ENCODE data around the gene EGLN2. TPM values are rescaled to one million over a fixed set of nuclear protein-coding genes. Genes with fewer than 3 reads are reported as not detected.
"Not testable (repeated sequence)": the region's sequence is repeated elsewhere in the genome, so short reads cannot be mapped to it uniquely, and the experiment has no call there.

Gene EGLN2
- total RNA-seq, 1 donor from 2014 or later: 188 TPM

DNA sequence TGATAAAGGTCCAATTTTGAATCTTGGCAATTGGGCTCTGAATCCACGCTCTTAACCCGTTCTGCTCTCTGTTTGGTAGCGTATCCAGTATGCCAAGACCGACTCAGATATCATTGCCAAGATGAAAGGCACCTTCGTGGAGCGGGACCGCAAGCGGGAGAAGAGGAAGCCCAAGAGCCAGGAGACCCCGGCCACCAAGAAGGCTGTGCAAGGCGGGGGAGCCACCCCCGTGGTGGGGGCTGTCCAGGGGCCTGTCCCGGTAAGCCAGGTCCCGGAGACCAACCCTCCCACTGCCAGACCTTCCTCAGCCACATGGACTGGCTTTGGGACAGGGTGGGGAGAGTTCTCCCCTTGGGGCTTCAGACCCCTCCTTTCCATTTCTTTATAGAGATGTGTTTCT is 39.6 kb upstream of the EGLN2 start:
- no peaks in the 10 kb centered on the region for H3K9me3 ChIP-seq
- DNase-seq (no peak), ATAC-seq (no peak)
- no peak overlapping the region for H3K4me3 ChIP-seq
- TF ChIP-seq, protein P1, sequence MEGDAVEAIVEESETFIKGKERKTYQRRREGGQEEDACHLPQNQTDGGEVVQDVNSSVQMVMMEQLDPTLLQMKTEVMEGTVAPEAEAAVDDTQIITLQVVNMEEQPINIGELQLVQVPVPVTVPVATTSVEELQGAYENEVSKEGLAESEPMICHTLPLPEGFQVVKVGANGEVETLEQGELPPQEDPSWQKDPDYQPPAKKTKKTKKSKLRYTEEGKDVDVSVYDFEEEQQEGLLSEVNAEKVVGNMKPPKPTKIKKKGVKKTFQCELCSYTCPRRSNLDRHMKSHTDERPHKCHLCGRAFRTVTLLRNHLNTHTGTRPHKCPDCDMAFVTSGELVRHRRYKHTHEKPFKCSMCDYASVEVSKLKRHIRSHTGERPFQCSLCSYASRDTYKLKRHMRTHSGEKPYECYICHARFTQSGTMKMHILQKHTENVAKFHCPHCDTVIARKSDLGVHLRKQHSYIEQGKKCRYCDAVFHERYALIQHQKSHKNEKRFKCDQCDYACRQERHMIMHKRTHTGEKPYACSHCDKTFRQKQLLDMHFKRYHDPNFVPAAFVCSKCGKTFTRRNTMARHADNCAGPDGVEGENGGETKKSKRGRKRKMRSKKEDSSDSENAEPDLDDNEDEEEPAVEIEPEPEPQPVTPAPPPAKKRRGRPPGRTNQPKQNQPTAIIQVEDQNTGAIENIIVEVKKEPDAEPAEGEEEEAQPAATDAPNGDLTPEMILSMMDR (IDR thresholded peaks at IDR 0.05): no peak
- H3K36me3 ChIP-seq: peaks cover 95% of the 10 kb centered on the region
- peaks cover 29% of the 10 kb centered on the region for H3K4me1 ChIP-seq
- intact Hi-C loops (cut with DNase I): no loop called here
- H3K27ac ChIP-seq: no peak overlapping the region
- H3K27me3 ChIP-seq (ENCODE audit: low read depth): no peaks in the 10 kb centered on the region

DNA sequence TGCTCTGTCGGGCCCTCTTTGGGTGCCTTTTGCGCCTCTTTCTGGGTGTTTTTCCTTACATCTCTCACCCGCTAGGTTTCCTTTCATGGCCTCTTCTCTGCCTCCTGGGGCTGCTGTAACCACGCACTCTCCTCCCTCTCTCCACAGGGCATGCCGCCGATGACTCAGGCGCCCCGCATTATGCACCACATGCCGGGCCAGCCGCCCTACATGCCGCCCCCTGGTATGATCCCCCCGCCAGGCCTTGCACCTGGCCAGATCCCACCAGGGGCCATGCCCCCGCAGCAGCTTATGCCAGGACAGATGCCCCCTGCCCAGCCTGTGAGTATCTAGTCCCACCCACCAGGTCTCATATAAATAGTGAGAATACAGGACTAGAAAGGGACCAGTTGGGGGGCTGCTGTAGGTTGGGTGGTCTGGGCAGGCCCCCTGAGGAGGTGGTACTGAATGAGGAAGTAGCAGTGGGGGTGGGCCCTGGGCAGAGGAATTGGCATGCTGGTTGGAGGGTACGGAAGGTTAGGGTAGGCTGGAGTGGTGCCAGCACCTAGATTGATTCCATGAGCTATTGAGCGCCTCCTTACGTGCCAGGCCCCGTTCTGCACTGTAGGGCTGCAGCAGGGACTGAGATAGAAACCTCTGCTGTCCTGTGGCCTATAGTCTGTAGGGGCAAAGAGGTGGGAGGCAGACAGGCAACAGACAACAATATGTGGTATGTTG is 36.1 kb upstream of the EGLN2 start:
- H3K27me3 ChIP-seq (ENCODE audit: low read depth): no peaks in the 10 kb centered on the region
- ATAC-seq (peak in 1 of 2 donors; percentile 48), DNase-seq (no peak)
- no peaks in the 10 kb centered on the region for H3K4me1 ChIP-seq
- TF ChIP-seq, protein P1 (IDR thresholded peaks at IDR 0.05): no peak
- peaks cover 93% of the 10 kb centered on the region for H3K36me3 ChIP-seq
- intact Hi-C loops (cut with DNase I): no loop called here
- no peak overlapping the region for H3K4me3 ChIP-seq
- no peak overlapping the region for H3K27ac ChIP-seq
- no peaks in the 10 kb centered on the region for H3K9me3 ChIP-seq

DNA sequence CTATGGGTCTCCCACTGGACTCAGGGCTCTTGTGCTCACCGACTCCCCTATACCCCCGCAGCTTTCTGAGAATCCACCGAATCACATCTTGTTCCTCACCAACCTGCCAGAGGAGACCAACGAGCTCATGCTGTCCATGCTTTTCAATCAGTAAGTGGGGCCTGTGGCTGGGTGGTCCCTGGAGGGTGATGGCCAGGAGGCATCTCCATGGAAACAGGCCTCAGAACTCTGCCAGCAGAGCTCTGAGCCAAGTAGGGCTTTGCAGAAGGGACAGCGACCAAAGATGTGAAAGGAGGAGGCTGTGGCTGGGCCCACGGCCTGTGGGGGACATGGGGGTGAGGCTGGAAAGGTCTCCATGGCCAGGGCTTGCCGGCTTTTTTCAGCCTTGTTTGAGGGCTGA is 35.5 kb upstream of the EGLN2 start:
- Histone ChIP-seq H3K9me3 (no peaks in the 10 kb centered on the region), H3K27me3 (ENCODE audit: low read depth) (no peaks in the 10 kb centered on the region), H3K4me3 (no peak overlapping the region), H3K27ac (no peak overlapping the region), H3K4me1 (no peaks in the 10 kb centered on the region), H3K36me3 (peaks cover 87% of the 10 kb centered on the region)
- no peak for ATAC-seq
- DNase-seq: no peak
- intact Hi-C loops (cut with DNase I): no loop called here
- TF ChIP-seq, protein P1 (IDR thresholded peaks at IDR 0.05): no peak

DNA sequence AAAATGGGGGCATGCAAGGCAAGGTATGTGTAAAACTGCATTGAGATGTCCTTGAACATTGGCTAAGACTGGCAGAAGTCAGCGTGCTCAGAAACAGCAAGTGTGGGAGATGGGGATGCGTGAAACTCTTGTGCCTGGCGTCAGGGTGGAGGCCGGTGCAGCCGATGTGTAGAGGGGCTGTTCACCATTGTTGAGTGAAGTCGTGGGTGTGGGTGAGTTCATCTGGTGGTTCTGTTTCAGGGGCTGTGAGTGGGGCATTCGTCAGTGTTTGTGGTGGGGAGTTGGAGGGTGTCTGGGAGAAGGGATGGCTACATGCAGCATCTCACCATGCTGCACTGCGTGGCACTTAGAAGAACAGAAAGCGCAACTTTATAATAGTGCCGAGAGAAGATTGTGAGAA is 35.0 kb upstream of the EGLN2 start:
- Histone ChIP-seq H3K36me3 (peaks cover 82% of the 10 kb centered on the region), H3K4me3 (no peak overlapping the region), H3K9me3 (no peaks in the 10 kb centered on the region), H3K27ac (no peak overlapping the region), H3K4me1 (no peaks in the 10 kb centered on the region), H3K27me3 (ENCODE audit: low read depth) (no peaks in the 10 kb centered on the region)
- DNase-seq: no peak
- no peak for ATAC-seq
- intact Hi-C loops (cut with DNase I): no loop called here
- TF ChIP-seq, protein P1 (IDR thresholded peaks at IDR 0.05): no peak

DNA sequence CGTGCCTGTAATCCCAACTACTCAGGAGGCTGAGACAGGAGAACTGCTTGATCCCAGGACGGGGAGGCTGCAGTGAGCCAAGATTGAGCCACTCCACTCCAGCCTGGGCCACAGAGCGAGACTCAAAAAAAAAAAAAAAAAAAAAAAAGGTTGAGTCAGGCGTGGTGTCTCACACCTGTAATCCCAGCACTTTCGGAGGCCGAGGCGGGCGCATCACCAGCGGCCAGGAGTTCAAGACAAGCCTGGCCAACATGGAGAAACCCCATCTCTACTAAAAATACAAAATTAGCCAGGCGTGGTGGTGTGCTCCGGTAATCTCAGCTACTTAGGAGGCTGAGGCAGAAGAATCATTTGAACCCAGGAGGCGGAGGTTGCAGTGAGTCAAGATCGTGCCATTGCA is 32.6 kb upstream of the EGLN2 start:
- H3K27me3 ChIP-seq (ENCODE audit: low read depth); H3K27ac ChIP-seq; ATAC-seq; H3K9me3 ChIP-seq; H3K4me1 ChIP-seq; H3K4me3 ChIP-seq; intact Hi-C loops (cut with DNase I); DNase-seq: not testable (repeated sequence)
- peaks cover 58% of the 10 kb centered on the region for H3K36me3 ChIP-seq

DNA sequence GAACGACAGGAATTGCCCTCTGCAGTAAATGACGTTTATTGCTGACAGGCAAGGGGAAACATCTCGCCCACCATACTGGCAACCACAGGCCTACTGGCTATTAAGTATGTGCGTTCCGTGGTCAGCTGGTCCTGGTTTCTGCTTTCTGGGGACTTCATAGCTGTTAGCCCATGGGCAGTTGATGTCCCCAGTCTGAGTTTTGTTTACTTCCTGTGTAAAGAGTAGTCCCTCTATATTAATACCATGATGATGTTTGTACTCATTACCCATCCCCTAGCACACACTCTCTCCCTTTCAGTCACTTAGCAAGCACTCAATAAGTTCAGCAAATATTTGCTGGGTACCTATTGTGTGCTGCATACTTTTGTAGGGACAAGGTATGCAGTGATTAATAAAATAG is 30.1 kb upstream of the EGLN2 start:
- intact Hi-C loops (cut with DNase I): no loop called here
- H3K4me3 ChIP-seq: no peak overlapping the region
- ATAC-seq: peak; percentile 83 to 93
- H3K36me3 ChIP-seq: peaks cover 37% of the 10 kb centered on the region
- no peak overlapping the region for H3K27ac ChIP-seq
- DNase-seq: no peak
- H3K4me1 ChIP-seq: no peaks in the 10 kb centered on the region
- H3K9me3 ChIP-seq: no peaks in the 10 kb centered on the region
- TF ChIP-seq, protein P1 (IDR thresholded peaks at IDR 0.05): no peak
- H3K27me3 ChIP-seq (ENCODE audit: low read depth): no peaks in the 10 kb centered on the region

DNA sequence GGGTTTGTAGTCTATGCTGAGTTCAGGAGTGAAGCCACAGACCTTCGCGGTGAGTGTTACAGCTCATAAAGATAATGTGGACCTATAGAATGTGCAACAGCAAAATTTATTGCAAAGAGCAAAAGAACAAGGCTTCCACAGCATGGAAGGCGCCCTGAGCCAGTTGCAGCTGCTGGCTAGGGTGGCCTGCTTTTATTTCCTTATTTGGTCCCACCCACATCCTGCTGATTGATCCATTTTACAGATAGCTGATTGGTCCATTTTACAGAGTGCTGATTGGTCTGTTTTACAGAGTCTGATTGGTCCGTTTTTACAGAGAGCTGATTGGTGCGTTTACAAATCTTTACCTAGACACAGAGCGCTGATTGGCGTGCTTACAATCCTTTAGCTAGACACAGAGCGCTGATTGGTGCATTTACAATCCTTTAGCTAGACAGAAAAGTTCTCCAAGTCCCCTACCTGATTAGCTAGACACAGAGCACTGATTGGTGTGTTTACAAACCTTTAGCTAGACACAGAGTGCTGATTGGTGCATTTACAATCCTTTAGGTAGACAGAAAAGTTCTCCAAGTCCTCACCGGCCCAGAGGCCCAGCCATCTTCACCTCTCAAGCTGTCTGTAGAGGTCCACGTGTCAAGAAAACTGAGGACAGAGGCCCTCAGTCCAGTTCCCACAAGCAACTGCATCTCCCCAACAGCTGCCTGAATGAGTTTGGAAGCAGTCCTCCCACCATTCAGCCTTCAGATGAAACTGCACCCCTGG is 27.7 kb upstream of the EGLN2 start:
- intact Hi-C loops (cut with DNase I); H3K27me3 ChIP-seq (ENCODE audit: low read depth); H3K4me1 ChIP-seq; H3K27ac ChIP-seq; H3K9me3 ChIP-seq; H3K4me3 ChIP-seq; ATAC-seq; DNase-seq: not testable (repeated sequence)
- peaks cover 13% of the 10 kb centered on the region for H3K36me3 ChIP-seq
